ENCODE data around the gene OMP.

OMP gene

GRCh38 chr11:77147668-77148321 is 45.2 kb downstream of the OMP start:
- TF ChIP-seq CTCF (IDR thresholded peaks at IDR 0.05; ENCODE audit: low read depth, low read length) = no peak
- no peak overlapping the region for H3K4me3 ChIP-seq (ENCODE audit: low read depth, low read length)

- H3K4me3 ChIP-seq (ENCODE audit: low read depth, low read length) = no peak overlapping the region
- no peak for TF ChIP-seq CTCF (IDR thresholded peaks at IDR 0.05; ENCODE audit: low read depth, low read length)
Measured at GRCh38 chr11:77148963-77149715, 46.5 kb downstream of the OMP start.

DNA sequence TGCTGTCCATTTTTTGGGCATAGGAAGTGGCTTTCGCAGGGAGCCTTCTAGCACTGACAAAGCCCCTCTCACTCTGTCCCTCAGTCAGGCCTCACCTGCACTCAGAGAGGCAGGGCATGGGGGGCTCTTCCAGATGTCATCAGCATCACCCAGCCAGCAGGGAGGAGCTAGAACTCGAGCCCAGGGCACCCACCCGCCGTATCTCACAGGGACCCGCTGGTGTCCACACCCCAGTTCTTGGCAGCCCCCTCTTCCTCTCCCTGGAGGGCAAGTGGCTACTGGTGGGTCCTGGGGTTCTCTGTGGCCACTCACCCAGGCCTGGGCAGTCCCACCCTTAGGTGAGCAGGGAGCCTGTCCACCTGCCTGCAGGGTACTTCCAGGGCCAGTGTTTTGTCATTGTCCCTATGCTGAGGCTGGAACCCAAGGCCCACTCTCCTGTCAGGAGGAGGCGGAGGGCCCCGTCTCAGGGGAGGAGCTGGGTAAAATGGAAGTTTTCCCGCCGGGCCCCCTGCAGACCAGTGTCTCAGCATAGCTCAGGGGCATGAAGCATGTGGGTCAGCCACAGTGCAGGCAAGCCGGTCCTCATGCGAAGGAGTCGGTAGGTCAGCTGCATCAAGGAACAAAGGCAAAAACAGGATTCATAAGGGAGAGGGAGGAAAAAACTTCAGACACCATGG is 47.2 kb downstream of the OMP start:
- H3K4me3 ChIP-seq (ENCODE audit: low read depth, low read length) = no peak overlapping the region
- TF ChIP-seq CTCF (IDR thresholded peaks at IDR 0.05; ENCODE audit: low read depth, low read length) = no peak

DNA sequence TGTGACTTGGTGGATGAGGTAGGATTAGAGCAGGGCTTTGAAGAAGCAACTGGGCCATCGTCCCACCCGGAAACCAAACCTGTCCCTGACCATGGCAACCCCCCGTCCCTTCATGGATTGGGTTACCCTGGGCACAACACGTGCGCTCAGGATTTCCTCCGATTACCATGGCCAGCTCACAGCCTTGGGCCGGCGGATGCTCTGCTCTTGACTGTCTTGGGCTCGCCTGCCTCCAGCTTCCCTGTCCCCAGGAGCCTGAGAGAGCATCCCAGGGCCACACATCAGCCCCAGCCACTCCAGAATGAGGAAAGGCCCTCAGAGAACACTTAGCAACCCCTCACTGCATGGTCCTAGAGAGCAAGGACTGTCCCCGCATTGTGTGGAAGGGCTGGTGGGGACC is 48.2 kb downstream of the OMP start:
- no peak for TF ChIP-seq CTCF (IDR thresholded peaks at IDR 0.05; ENCODE audit: low read depth, low read length)
- no peak overlapping the region for H3K4me3 ChIP-seq (ENCODE audit: low read depth, low read length)

- no peak overlapping the region for H3K4me3 ChIP-seq (ENCODE audit: low read depth, low read length)
- TF ChIP-seq CTCF (IDR thresholded peaks at IDR 0.05; ENCODE audit: low read depth, low read length) = no peak
Measured at GRCh38 chr11:77151804-77152509, 49.3 kb downstream of the OMP start.

GRCh38 chr11:77152846-77153245 is 50.2 kb downstream of the OMP start:
- H3K4me3 ChIP-seq (ENCODE audit: low read depth, low read length) = no peak overlapping the region
- no peak for TF ChIP-seq CTCF (IDR thresholded peaks at IDR 0.05; ENCODE audit: low read depth, low read length)
